Measurements from ENCODE around the gene GARIN3.
A peak's percentile ranks its signal among the peaks of the same experiment; 100 is the strongest.

The GARIN3 gene

DNA sequence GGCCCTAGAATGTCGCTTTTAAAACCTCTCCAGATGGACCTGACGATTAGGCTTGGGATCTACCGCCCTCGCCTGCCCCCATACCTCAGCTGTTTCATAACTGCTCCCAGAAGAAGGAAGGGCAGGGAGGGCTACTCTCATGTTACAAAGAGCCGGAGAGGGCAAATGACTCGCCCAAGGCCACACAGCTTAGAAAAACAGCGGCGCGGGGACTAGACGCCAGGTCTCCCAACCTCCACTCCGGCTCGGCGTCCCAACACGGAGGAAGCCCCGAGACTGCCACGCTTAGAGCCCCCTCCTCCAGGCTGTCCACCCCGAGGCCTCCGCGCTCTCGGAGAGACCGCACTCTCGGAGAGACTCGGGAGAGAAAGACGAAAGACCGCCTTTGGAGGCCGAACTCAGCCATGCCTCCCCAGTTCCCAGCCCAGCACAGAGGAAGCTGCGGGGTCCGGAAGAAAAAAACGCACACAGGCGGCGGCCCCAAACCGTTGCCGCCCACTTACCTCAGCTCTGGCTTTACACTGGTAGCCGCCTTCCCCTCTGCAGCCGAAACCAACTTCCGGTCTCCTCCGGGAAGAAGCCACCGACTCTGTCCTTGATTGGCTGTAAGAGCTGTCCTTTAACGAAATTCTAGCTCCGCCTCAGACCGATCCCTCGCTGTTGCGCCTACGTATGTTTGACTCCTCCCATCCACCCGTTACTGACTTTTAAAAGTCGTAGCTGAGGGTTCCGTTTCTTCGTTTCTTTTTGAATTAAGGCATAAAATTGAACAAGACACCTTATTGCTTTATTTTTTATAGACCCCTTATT lies 23.5 kb downstream of the GARIN3 start, which contains the start of gene MED7:
MED7 (minus strand) TSS at position 549 of the 810 bp plus-strand sequence. CDS start 3,434 bp downstream, outside the sequence.
- peak; percentile 98 for DNase-seq

DNA sequence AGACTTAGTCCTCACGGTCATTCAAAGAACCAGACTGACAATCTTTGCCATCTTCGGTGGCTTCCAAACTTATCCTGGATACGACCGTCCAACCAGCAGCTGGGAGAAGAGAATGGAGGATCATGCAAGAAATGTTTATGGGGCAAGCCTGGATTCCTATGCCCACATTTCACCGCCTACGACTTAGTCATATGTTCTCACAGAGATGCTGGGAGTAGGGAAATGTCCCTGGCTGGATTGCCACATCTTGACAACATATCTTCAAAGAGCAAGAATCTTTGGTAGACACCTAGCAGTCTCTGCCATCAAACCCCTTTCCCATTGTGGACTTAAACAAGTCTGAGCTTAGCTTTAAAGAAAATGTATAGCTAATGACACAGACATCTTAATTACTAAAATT lies 28.4 kb downstream of the GARIN3 start:
- no peak for DNase-seq

DNA sequence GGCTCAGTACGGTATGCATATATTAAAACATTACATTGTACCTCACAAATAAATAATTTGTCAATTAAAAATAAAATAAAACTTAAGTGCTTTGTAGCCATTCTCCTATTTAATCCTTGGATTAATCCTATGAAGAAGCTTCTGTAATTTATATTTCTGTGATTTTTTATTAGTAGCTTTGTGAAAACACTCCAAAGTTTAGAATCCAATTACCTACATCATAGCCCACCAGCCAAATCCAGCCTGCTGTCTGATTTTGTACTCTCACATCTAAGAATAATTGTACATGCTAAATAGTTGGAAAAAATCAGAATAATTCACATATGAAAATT lies 33.8 kb downstream of the GARIN3 start:
- DNase-seq, result no peak

DNA sequence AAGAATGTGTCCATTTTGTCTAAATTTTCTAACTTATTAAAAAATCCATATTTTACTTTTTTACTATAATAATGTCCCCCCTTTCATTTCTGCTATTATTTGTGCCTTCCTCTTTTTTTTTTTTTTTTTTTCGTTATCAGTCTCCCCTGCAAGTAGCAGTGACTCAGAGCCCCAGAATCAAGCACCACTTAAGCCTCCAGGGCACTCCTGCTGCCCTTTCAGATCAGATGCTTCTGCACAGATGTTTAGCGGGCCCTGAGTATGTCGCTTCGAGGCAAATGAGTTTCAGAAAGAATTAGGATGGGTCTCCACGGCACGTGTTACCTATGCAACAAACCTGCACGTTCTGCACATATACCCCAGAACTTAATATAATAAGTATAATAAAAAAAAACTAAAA lies 35.1 kb downstream of the GARIN3 start:
- no peak for DNase-seq

DNA sequence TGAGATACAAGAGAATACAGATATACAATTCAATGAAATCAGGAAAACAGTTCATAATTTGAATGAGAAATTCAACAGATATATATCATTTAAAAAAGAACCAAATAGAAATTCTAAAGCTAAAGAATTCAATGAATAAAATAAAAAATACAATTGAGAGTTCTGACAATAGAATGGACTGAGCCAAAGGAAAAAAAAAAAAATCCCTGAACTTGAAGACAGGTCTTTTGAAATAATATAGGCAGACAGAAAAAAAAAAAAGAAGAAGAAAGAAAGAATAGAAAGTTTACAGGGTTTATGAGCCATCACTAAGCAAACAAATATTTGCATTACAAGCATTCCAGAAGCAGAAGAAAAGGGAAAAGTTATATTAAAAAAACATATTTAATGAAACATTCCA lies 44.4 kb downstream of the GARIN3 start:
- no peak for DNase-seq

DNA sequence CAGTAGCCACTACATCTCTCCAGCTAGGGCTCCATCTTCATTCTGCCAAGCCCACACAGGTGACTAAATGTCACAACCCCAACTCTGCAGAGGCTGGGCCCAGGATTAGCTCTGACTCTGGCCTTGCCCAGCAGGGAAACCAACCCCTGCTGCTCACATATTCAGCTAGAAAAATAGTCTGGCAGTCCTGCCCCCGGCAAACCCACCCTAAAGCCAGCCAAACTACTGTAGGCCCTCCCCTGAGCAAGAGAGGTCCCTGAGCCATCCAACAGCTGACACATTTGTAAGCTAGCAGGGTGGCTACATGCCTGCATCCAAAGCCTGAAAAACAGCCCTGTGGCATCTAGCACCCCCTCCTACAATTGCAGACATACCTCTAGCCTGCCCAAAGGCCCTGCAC lies 46.0 kb downstream of the GARIN3 start:
- DNase-seq, result no peak

DNA sequence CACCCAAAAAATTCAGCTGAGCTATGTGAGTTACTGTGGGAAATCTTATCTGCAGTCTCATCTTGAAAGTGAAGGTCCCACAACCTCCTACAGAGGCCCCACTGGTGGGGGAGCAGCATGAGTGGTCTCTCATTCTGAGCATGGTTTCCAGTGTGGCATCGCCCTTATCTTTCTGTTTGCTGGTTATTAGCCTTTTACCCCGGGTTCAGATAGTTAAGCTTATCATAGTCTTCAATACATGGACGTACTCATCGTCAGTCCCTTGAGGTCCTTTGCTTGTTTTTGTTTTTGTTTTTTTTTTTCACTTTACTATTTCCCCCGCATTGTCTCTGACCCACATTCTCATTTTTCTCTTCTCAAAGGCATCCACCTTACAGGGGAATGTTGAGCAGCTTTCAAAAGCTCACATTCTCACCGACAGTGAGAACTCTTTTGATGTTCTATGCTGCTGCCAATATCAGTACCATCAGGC lies 49.5 kb downstream of the GARIN3 start:
- no peak for DNase-seq

DNA sequence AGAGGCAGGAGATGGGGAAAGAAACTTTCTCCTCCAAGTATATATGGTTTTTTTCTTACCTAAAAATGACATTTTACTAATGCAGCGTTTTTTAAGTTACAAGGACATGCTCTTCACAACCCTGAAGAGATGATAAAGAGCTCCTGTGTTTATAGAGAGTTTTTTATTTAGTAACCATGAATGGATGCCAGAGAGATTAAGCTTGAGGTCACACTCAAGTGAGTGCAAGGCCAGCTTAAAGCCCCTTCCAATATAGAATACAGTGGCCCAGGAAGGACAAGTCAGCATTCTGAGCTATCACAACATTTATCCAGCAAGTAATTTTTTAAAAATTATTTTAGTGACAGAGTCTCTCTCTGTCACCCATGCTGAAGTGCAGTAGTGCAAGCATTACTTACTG lies 50.6 kb downstream of the GARIN3 start:
- no peak for DNase-seq

DNA sequence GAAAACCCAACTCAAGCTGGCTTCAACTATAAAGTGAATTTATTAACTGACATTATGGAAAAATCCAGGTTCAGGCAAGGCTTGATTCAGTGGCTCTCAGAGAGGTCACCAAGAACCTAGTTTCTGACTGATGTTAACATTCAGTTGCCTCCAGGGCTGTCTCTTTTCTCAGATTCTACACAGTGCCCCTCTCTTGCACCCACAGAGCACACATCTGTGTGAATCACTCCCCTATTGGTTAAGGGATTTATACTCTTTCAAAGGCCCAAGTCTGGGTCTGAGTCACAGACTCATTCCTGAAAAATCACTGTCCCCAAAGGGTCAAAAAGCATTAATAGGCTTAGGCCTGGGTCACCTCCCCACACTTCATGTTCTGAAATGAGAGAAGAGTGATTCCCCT lies 51.1 kb downstream of the GARIN3 start:
- DNase-seq, result no peak

DNA sequence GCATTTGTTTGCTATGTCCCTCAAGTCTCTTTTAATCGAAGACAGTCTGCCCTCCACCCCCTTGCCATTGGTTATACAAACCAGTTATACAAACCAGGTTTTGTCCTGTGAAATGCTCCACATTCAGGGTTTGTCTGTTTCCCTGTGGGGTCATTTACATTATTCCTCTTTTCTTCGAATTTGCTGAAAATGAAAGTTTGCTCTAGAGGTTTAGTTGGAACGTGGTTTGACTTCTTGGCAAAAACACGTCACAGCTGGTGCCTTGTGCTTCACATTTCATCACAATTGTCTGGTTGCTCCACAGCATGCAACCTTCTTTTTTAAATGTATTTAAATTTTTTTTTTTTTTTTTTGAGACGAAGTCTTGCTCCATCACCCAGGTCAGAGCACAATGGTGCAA lies 53.1 kb downstream of the GARIN3 start:
- DNase-seq, result no peak

All from NCI-H2029 (cell line).